ENCODE results near the gene ZBTB20. TPM values are rescaled to one million over a fixed set of nuclear protein-coding genes. Genes with fewer than 3 reads are reported as not detected.

The ZBTB20 gene
- total RNA-seq, 4 donors from 2014 or later = 4.1 to 41.8 (median 11.6) TPM

DNA sequence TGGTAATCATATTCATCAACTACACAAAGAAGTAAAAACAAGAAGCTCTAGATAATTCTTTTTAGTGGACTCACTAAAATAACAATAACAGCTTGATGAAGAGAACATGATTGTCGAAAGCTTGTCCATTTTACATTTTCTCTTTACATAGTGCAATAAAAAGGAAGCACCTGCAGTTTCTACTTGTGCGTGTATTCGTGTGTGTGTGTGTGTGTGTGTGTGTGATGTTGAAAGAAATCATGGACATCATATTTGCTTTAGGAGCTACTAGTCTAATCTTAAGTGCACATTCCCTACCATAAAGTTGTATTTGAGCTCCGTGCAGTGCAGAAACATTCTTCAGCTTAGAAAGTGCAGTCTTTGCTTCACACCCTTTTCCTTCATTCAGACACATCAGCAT, 288.8 kb downstream of the ZBTB20 start:
- H3K4me3 ChIP-seq = no peak overlapping the region

DNA sequence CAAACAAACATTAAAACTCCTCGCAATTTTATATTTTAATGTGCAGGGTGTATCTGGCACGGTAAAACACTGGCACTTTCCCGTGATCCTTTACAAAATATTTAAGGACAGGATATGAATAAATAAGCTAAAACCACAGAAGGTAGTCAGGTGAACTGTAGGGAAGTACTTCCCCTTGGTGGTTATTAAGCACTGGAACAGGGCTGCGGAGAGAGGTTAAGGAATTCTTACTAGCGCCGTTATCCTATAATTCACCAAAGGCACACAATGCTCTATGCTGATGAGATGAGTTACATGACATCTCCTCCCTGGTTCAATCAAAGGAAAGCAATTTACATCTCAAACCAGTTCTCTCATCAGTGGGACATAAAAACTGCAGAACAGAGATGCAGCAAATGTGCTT, 289.8 kb downstream of the ZBTB20 start:
- TF ChIP-seq POLR2A (IDR thresholded peaks at IDR 0.05) = no peak
- no peaks in the 10 kb centered on the region for H3K4me1 ChIP-seq
- DNase-seq = no peak
- H3K27ac ChIP-seq = no peak overlapping the region
- H3K27me3 ChIP-seq = no peaks in the 10 kb centered on the region
- H3K36me3 ChIP-seq = no peaks in the 10 kb centered on the region
- no peak overlapping the region for H3K4me3 ChIP-seq
- H3K9me3 ChIP-seq = no peaks in the 10 kb centered on the region
- 56 to 57% methylated on average over 6 of the region's 6 CpGs for WGBS, 2 donors
- intact Hi-C loops (cut with DNase I) = no loop called here

More for the DNA sequence above, 288.8 kb downstream of the ZBTB20 start:
- Histone ChIP-seq H3K27ac (no peak overlapping the region), H3K4me1 (no peaks in the 10 kb centered on the region), H3K27me3 (no peaks in the 10 kb centered on the region), H3K36me3 (no peaks in the 10 kb centered on the region), H3K9me3 (no peaks in the 10 kb centered on the region)
- no peak for TF ChIP-seq POLR2A (IDR thresholded peaks at IDR 0.05)
- TF ChIP-seq, protein P1, sequence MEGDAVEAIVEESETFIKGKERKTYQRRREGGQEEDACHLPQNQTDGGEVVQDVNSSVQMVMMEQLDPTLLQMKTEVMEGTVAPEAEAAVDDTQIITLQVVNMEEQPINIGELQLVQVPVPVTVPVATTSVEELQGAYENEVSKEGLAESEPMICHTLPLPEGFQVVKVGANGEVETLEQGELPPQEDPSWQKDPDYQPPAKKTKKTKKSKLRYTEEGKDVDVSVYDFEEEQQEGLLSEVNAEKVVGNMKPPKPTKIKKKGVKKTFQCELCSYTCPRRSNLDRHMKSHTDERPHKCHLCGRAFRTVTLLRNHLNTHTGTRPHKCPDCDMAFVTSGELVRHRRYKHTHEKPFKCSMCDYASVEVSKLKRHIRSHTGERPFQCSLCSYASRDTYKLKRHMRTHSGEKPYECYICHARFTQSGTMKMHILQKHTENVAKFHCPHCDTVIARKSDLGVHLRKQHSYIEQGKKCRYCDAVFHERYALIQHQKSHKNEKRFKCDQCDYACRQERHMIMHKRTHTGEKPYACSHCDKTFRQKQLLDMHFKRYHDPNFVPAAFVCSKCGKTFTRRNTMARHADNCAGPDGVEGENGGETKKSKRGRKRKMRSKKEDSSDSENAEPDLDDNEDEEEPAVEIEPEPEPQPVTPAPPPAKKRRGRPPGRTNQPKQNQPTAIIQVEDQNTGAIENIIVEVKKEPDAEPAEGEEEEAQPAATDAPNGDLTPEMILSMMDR (IDR thresholded peaks at IDR 0.05) = no peak
- 74 to 80% methylated on average over 4 of the region's 4 CpGs for WGBS, 2 donors
- no peak for DNase-seq
- intact Hi-C loops (cut with DNase I) = no loop called here

- TF ChIP-seq, protein P1 (IDR thresholded peaks at IDR 0.05) = no peak
- TF ChIP-seq POLR2A (IDR thresholded peaks at IDR 0.05) = no peak
- H3K9me3 ChIP-seq = no peaks in the 10 kb centered on the region
- H3K27me3 ChIP-seq = no peaks in the 10 kb centered on the region
- no peak overlapping the region for H3K27ac ChIP-seq
- no peak for DNase-seq
- H3K4me3 ChIP-seq = no peak overlapping the region
- no peaks in the 10 kb centered on the region for H3K4me1 ChIP-seq
- 56 to 77% methylated on average over 1 of the region's 1 CpG for WGBS, 2 donors
- H3K36me3 ChIP-seq = no peaks in the 10 kb centered on the region
- intact Hi-C loops (cut with DNase I) = no loop called here
These were observed 290.3 kb downstream of the ZBTB20 start for GRCh38 chr3:114856835-114857234.

GRCh38 chr3:114855839-114856238, 291.2 kb downstream of the ZBTB20 start:
- DNase-seq = no peak
- intact Hi-C loops (cut with DNase I) = no loop called here
- no peak overlapping the region for H3K4me3 ChIP-seq
- 85 to 88% methylated on average over 5 of the region's 5 CpGs for WGBS, 2 donors
- H3K27ac ChIP-seq = no peak overlapping the region
- H3K27me3 ChIP-seq = no peaks in the 10 kb centered on the region
- H3K9me3 ChIP-seq = no peaks in the 10 kb centered on the region
- no peaks in the 10 kb centered on the region for H3K4me1 ChIP-seq
- TF ChIP-seq POLR2A (IDR thresholded peaks at IDR 0.05) = no peak
- TF ChIP-seq, protein P1 (IDR thresholded peaks at IDR 0.05) = no peak
- no peaks in the 10 kb centered on the region for H3K36me3 ChIP-seq

DNA sequence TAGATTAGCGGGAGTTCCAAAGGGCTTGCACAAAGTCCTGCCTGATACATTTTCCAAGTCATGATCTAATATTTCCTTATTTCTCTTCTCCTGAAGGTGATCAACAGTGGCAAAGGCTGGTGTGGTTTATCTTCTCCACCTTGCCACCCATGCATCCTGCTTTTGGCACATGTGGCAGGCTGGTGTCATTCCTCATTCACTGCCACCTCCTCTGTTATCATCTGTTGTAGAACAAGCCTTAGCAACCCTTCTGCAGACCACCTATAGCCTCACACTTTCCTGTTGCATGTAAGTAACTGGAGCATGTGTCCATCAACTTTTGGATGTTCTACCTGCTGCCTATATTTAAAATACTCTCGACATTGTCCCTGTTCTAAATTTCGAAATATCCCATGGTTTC, 294.1 kb downstream of the ZBTB20 start:
- intact Hi-C loops (cut with DNase I) = no loop called here

More for the DNA sequence above, 294.1 kb downstream of the ZBTB20 start:
- 92 to 97% methylated on average over 3 of the region's 3 CpGs for WGBS, 2 donors
- no peaks in the 10 kb centered on the region for H3K4me1 ChIP-seq
- no peak overlapping the region for H3K27ac ChIP-seq
- no peak for DNase-seq
- TF ChIP-seq, protein P1 (IDR thresholded peaks at IDR 0.05) = no peak
- no peak for TF ChIP-seq POLR2A (IDR thresholded peaks at IDR 0.05)
- H3K27me3 ChIP-seq = no peaks in the 10 kb centered on the region
- no peaks in the 10 kb centered on the region for H3K36me3 ChIP-seq
- H3K4me3 ChIP-seq = no peak overlapping the region
- H3K9me3 ChIP-seq = no peaks in the 10 kb centered on the region
